ENCODE measurements around the gene SACM1L.

SACM1L gene

DNA sequence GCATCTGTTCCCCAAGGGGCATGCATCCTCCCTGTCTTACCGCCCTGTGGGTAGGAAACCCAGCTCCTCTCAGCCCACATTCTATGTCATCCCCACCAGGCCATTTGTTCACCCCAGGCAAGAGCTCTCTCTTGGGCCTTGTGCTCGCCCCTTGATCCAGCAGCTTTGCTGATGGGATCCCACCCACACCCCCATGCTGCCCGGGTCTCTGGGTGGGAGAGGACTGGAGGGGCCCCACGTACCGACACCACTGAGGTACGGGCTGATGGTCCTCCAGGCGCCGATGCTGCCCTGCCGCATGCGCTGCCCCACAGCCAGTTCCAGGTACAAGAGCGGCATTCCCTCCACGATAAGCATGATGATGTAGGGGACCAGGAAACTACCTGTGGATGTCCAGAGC lies 92.6 kb downstream of the SACM1L start:
- no peak for DNase-seq (ENCODE audit: low read depth in 1 of 2, low spot score in 1 of 2)

DNA sequence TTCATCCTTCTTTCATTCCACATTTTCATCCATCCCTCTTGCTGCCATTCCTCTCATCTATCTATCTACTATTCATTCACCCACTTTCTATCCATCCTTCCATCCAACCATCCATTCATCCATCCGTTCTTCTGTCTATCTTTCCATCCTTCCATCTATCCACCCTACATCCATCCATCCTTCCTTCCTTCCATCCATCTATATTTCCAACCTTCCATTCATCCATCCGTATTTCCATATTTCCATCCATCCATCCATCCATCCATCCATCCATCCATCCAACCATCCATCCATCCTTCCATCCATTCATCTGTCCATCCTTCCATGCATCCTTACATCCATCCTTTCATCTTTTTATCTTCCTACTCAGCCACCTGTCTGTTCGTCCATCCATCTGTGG lies 93.2 kb downstream of the SACM1L start:
- DNase-seq (ENCODE audit: low read depth in 1 of 2, low spot score in 1 of 2), result no peak

DNA sequence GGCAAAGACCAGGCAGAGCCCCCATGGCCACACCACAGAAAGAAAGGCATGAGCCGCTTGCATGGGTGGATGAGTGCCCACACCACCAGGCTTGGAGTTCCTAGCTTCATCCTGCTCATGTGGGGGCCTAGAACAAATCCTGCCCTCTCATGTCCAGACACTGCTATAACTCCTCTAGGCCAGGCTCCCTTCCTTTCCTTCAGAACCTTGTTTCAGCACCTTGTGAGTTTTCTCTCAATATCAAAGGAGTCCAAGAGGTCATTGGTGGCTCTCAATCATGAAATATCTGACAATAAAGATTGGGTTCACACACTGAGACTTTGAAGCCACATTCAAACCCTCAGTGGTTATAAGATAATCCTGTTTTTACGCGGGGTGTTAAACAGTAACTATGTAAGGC lies 94.5 kb downstream of the SACM1L start:
- no peak for DNase-seq (ENCODE audit: low read depth in 1 of 2, low spot score in 1 of 2)

DNA sequence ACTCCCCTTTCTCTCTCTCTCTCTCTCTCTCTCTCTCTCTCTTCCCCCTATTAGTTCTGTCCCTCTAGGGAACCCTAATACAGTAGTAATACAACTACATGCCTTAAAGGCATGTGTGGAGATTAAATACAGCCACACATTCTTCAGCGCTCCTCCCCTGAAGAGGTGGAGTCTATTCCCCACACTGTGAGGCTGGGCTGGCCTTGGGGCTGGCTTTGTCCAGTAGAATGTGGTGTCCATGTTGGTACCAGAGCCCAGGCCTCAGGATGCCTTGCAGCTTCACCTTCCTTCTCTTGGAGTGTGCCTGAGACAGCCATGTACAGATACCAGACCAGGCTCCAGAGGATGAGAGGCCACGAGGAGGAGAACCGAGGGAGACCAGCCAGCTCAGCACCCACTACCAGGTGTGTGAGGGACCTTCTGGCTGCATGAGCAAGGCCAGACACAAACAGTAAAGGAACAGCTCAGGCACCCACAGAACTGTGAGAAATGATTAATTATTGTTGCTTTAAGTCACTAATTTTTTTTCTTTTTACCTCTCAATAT lies 96.5 kb downstream of the SACM1L start:
- no peak for DNase-seq (ENCODE audit: low read depth in 1 of 2, low spot score in 1 of 2)

DNA sequence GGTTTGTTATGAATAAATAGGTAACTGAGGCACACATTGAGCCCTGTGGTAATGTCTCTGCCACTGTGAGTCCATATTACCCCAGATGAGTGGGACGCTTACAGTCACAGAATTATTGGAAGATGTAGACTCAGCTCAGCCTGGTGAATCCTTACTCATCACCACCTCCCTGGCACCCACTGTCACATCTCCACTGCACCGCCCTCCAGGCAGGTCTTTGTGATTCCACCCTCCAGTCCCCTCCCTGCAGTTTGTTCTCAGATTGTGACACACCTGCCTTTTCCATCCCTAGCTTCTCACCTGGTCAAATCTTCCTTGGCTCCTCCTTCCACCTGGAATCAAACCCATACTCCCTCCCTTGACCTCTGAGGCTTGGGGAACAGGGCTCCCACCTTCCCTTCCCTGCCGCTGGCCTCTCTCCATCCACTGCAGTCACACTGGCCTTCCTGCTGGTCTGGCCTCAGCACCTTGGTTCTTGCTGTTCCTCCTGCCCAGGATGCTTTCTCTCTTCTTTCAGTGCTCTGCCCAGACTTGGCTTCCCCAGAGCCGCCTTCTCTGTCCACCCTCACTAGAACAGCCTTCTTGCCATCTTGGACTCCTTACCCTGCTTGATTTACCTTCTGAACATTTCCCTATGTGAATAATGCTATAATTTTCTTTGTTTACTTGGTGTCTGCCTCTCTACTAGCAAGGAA lies 97.8 kb downstream of the SACM1L start:
- DNase-seq (ENCODE audit: low read depth in 1 of 2, low spot score in 1 of 2), result no peak

DNA sequence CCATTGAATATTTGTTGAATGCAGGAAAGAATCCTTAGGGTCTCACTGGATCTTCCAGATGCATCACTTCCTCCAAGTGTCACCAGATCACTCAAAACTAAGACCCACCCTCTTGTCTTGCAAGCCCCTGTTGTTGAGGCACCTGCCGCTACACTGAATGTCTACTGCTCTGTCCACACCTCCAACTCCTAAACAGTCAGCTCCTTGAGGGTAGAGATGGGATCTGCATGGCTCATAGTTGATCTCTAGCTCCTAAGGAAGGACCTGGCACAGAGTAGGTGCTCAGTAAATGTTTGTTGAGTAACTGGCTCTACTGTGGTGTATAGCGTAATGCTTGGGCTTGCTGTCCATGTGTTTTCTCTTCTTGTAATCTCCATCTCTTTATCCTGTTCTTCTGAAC lies 98.4 kb downstream of the SACM1L start:
- DNase-seq (ENCODE audit: low read depth in 1 of 2, low spot score in 1 of 2), result no peak

DNA sequence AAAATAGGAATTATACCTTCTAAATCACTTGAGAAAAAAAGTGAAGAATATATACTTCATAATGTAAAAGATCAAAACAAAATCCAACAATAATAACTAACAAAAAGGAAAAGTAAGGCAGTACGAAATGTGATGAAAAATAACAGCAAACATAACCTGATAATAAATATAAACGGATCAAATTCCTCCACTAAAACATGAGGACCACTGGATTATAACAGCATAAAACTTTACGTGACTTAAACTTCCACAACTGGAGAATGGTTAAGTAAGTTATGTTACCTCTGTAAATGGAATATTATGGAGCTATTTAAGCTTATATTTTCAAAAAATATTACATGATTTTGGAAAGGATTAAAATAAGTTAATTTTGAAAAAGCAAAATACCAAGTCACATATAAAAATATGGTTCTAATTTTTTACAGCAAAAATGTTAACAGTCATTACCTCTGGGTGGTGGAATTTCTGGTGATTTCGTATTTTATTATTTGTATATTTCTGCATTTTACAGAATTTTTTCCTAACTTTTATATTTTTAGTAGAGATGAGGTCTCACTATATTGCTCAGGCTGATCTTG lies 100.1 kb downstream of the SACM1L start:
- DNase-seq (ENCODE audit: low read depth in 1 of 2, low spot score in 1 of 2), result no peak

DNA sequence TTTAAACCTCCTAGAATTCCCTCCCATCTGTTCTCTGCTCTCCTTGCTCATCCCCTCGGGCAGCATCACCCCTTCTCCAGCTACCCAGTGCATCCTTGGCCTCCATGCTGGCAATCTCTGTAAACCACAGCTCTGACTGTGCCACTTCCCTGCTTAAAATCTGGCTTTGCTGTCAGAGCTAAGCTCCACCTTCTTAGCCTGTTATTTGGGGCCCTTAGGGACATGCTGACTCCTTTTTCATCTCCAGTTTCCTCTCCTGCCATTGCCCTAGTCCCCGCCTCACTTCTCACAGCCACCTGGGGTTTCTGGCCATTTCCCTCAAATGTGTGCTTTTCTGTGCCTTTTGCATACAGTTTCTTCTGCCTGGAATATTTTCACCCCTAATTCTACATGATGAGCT lies 101.4 kb downstream of the SACM1L start:
- DNase-seq (ENCODE audit: low read depth in 1 of 2, low spot score in 1 of 2), result no peak

DNA sequence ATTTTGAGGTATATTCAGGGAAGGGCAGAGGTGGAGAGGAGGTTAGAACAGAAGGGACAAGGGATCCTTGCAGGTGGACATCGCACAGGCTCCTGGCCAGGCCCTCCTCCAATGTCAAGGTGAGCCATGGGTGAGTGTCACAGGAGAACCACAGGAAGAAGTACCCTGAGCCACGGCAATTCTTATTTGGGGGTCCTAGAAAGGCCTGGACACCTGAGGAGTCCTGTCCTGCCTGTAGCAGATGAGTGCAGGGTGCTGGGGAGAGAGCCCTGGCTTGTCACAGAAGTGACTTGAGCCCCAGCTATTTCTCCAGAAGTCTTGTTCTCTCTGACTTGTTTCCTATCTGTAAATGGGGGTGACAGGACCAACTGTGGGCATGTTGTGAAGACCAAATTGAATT lies 102.8 kb downstream of the SACM1L start:
- DNase-seq (ENCODE audit: low read depth in 1 of 2, low spot score in 1 of 2), result no peak

DNA sequence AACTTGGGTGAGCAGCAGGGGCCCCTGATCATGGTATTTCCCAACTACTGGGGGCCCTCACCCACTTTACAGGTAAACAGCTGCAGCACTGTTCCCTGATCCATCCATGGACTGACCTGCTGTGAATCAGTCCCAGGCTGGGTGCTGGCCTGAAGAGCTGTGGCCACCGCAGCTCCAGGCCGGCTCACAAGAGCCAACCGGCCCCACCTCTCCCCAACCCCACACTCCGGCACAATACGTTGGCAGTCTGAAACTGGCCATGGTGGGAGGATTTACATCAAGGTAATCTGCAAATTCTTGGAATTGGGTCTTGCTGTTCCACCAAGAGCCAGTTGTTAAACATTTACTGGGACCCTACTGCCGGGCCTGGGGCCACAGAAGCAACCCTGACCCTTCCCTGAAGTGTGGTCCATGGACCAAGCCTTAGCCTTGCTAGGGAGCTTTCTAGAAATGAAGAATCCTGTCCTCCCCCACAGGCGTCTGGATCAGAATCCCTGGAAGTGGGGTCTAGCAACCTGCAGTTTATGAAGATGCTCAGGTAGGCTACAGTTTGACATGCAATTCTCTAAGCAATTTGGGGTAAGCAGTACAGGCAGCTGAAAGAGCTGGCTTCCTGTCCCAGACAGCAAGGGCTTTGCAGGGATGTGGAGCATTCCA lies 103.4 kb downstream of the SACM1L start:
- no peak for DNase-seq (ENCODE audit: low read depth in 1 of 2, low spot score in 1 of 2)

DNA sequence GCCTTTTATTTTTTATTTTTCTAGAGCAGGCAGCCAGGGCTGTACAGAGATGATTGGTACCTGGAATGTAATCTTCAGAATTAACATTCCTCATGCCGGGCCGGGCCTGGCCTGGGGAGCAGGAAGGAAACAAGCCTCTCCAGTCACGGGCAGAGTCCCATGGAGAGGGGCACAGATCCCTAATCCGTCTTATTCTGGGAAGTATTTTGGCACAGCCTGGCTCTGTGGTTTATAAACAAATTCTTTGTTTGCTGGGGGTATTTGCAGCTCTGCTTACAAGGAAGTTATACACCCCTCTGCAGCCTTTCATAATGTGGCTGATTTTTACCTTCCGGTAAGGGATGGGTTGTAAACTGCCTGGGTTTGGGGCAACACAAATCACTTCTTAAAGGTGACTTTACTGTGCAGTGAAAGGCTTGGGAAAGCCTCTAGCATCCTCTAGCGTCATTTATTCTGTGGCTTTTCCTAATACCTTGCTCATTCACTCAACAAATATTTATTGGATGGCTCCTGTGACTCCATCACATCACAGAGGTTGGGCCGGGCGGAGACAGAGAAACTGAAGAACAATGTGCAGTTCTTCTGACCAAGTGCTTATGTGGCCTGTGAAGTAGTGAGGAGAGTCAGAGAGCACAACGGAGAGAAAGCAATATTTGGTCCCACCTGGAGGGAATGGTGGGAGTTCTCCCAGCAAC lies 104.4 kb downstream of the SACM1L start:
- DNase-seq (ENCODE audit: low read depth in 1 of 2, low spot score in 1 of 2), result no peak

DNA sequence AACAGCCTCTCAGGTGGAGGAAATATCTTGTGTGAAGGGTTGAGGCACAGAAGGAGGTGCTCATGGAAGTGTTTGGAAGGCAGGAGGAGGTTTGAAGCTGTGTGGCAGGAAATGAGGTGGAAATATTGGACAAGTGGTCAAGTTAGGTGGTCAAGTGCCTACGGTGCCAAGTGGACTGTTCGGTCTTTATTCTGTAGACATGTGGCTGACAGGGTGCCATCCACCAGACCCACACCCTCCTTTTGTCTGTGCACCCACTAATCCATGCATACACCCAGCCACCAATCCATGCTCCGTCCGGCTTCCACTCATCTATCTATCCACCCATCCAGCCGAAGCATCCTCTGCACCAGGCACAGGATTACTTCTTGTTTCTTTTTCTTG lies 105.0 kb downstream of the SACM1L start:
- DNase-seq (ENCODE audit: low read depth in 1 of 2, low spot score in 1 of 2), result no peak

DNA sequence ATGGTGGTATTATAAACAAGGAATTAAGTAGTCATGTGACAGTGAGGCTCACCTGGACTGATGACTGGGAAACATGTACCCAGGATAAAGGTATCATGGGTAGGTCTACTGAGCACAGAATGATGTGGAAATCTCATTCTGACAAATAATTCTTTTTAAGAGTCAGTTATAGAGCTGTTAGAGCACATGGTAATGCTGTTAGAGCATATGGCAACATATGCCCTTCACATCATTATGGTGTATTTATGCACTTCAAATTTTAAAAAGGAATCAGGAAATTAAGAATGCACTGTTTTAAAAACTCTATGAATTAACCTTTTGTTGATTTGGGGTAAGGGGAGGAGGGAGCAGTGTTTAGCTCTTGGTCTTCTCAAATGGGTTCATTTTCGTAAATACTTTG lies 105.5 kb downstream of the SACM1L start:
- DNase-seq (ENCODE audit: low read depth in 1 of 2, low spot score in 1 of 2), result no peak
